Esophagus squamous epithelium (tissue), 5 donors: ENCODE data around the gene CDKAL1. TPM values are rescaled to one million over a fixed set of nuclear protein-coding genes. Genes with fewer than 3 reads are reported as not detected.

ENCODE experiments used
- DNase-seq: peaks from one replicate; lab custom pipeline; 2025; lab: John Stamatoyannopoulos, UW
- H3K27ac ChIP-seq, 4 donors: fragments of 200-600 bp; sonication (generic); one replicate each; pipeline ENCODE4 v1.5.1; 2016 to 2019; ENCODE audit warnings: mild to moderate bottlenecking in 1 of 4
- H3K27me3 ChIP-seq, 4 donors: fragments of 200-600 bp; sonication (generic); 1 replicate in 3 of 4; 2 replicates in 1 of 4; pipeline versions ENCODE4 v1.5.1 to v1.6.0; 2017 to 2021; ENCODE audit warnings: antibody characterized with exemption in 1 of 4
- H3K36me3 ChIP-seq, 3 donors: fragments of 200-600 bp; sonication (generic); one replicate each; pipeline ENCODE4 v1.5.1; 2016 to 2019
- H3K4me1 ChIP-seq, 3 donors: fragments of 200-600 bp; sonication (generic); one replicate each; pipeline ENCODE4 v1.5.1; 2017 to 2019
- H3K4me3 ChIP-seq, 4 donors: fragments of 200-600 bp; sonication (generic); 1 replicate in 3 of 4; 2 replicates in 1 of 4; pipeline ENCODE4 v1.5.1; 2016 to 2019; ENCODE audit warnings: mild to moderate bottlenecking in 2 of 4, moderate library complexity in 1 of 4
- H3K9me3 ChIP-seq, 3 donors: fragments of 200-600 bp; sonication (generic); one replicate each; pipeline ENCODE4 v1.5.1; 2016 to 2019
- CTCF ChIP-seq, 6 experiments: fragments of 450-650 bp in 4 of 6; fragments of 200-600 bp in 2 of 6; sonication (generic) in 2 of 6; IDR thresholded peaks; one replicate each; pipeline ENCODE4 v1.5.1; 2016 to 2019; ENCODE audit warnings: antibody characterized with exemption in 6 of 6, mild to moderate bottlenecking in 4 of 6, moderate library complexity in 4 of 6
- POLR2A ChIP-seq, 4 donors: fragments of 450-650 bp; IDR thresholded peaks; one replicate each; pipeline ENCODE4 v1.6.1; 2017; ENCODE audit warnings: antibody characterized with exemption in 4 of 4, mild to moderate bottlenecking in 4 of 4, moderate library complexity in 3 of 4
- WGBS, 2 donors: methylation state at CpG; one replicate each; pipeline ENCODE4 v1.1.5; 2018; 5-methylcytosine and 5-hydroxymethylcytosine counted together
- intact Hi-C: fragments of 100-400 bp; cut with DNase I; formaldehyde crosslinking; loops from one replicate; pipeline ENCODE4 v1.15.0; 2022
- total RNA-seq, 4 donors: library from RNA; depleted of rRNA; stranded (reverse); fragments of >200 nt; gene quantifications; one replicate each; pipeline ENCODE4 v1.1.0, GENCODE V29; 2016
- donor health status: DM: yes; HTN: yes; CAD: no.

Gene CDKAL1
- total RNA-seq, 4 donors from 2014 or later: 6.5 to 13.0 (median 10.7) TPM

GRCh38 chr6:20673458-20673857 is 139.2 kb downstream of the CDKAL1 start:
- no peak for DNase-seq
- Histone ChIP-seq H3K9me3 (no peaks in the 10 kb centered on the region), H3K4me3 (no peak overlapping the region), H3K36me3 (no peaks in the 10 kb centered on the region), H3K4me1 (no peaks in the 10 kb centered on the region), H3K27me3 (no peaks in the 10 kb centered on the region), H3K27ac (no peak overlapping the region)
- intact Hi-C loops: no loop called here
- WGBS, 2 donors: 97 to 100% methylated on average over 4 of the region's 4 CpGs
- TF ChIP-seq POLR2A (IDR thresholded peaks at IDR 0.05): no peak
- no peak for TF ChIP-seq CTCF (IDR thresholded peaks at IDR 0.05)

- no peak for TF ChIP-seq POLR2A (IDR thresholded peaks at IDR 0.05)
- TF ChIP-seq CTCF (IDR thresholded peaks at IDR 0.05): no peak
- no peaks in the 10 kb centered on the region for H3K4me1 ChIP-seq
- H3K9me3 ChIP-seq: no peaks in the 10 kb centered on the region
- H3K27me3 ChIP-seq: no peaks in the 10 kb centered on the region
- no peak overlapping the region for H3K27ac ChIP-seq
- WGBS, 2 donors: 79% methylated on average over 1 of the region's 1 CpG
- no peaks in the 10 kb centered on the region for H3K36me3 ChIP-seq
- intact Hi-C loops: no loop called here
- DNase-seq: no peak
- no peak overlapping the region for H3K4me3 ChIP-seq
Observed at GRCh38 chr6:20674664-20675063, 140.4 kb downstream of the CDKAL1 start.

DNA sequence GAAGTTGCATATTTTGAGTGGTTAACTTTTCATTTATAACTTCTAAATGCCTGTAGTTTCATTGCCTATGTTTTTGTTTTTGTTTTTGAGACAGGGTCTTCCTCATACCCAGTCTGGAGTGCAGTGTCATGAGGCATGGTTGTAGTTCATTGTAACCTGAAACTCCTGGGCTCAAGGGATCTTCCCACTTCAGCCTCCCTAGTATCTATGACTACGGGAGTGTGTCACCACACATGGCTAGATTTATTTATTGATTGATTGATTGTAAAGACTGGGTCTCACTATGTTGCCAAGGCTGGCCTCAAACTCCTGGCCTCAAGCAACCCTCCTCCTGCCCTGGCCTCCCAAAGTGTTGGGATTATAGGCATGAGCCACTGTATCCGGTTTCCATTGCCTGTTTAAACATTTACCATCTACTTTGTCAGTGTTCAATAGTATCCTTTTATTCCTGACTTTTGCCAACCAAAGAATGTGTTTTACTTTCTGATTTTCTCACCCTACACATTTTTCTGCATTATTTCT is 144.6 kb downstream of the CDKAL1 start:
- Histone ChIP-seq H3K36me3 (no peaks in the 10 kb centered on the region), H3K9me3 (no peaks in the 10 kb centered on the region), H3K27ac (no peak overlapping the region), H3K4me3 (no peak overlapping the region), H3K4me1 (peaks cover 0 to 7% (median 3%) of the 10 kb centered on the region in 3 donors), H3K27me3 (no peaks in the 10 kb centered on the region)
- TF ChIP-seq POLR2A (IDR thresholded peaks at IDR 0.05) (no peak), CTCF (IDR thresholded peaks at IDR 0.05) (no peak)
- no peak for DNase-seq
- intact Hi-C loops: no loop called here
- 97% methylated on average over 2 of the region's 2 CpGs for WGBS, 2 donors

DNA sequence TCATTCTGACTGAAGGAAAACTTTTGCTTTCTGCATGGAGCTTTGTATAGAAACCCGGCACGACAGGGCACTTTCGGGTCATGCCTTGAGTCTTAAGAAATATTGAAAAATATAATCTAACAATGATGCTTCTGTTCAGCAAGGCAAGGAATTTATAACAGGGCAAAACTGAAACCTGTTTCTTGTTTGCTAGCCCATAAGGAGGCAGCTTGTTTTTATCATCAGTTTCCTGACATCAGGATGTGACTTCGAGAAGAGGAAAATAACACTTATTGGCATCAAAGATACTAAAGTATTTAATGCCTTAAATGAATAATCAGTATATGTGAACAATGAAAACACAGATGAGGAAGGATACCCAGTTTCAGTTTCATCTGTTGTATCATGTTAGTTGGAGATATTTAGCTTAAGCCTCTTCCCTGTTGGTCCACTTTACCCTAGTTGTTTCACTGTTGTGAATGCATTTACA is 146.5 kb downstream of the CDKAL1 start:
- Histone ChIP-seq H3K4me3 (no peak overlapping the region), H3K27me3 (no peaks in the 10 kb centered on the region), H3K36me3 (no peaks in the 10 kb centered on the region), H3K9me3 (no peaks in the 10 kb centered on the region), H3K27ac (no peak overlapping the region), H3K4me1 (peaks cover 0 to 7% (median 3%) of the 10 kb centered on the region in 3 donors)
- 40 to 43% methylated on average over 4 of the region's 4 CpGs for WGBS, 2 donors
- TF ChIP-seq CTCF (IDR thresholded peaks at IDR 0.05) (no peak), POLR2A (IDR thresholded peaks at IDR 0.05) (no peak)
- intact Hi-C loops: no loop called here
- no peak for DNase-seq

GRCh38 chr6:20681243-20681684 is 147.0 kb downstream of the CDKAL1 start:
- Histone ChIP-seq H3K4me3 (no peak overlapping the region), H3K27me3 (no peaks in the 10 kb centered on the region), H3K9me3 (no peaks in the 10 kb centered on the region), H3K4me1 (peaks cover 0 to 7% (median 3%) of the 10 kb centered on the region in 3 donors), H3K27ac (no peak overlapping the region), H3K36me3 (no peaks in the 10 kb centered on the region)
- no peak for TF ChIP-seq CTCF (IDR thresholded peaks at IDR 0.05)
- no peak for DNase-seq
- intact Hi-C loops: no loop called here
